Measurements from ENCODE around the gene PAWR.
"Not testable (repeated sequence)": the region's sequence is repeated elsewhere in the genome, so short reads cannot be mapped to it uniquely, and the experiment has no call there.

PAWR gene

DNA sequence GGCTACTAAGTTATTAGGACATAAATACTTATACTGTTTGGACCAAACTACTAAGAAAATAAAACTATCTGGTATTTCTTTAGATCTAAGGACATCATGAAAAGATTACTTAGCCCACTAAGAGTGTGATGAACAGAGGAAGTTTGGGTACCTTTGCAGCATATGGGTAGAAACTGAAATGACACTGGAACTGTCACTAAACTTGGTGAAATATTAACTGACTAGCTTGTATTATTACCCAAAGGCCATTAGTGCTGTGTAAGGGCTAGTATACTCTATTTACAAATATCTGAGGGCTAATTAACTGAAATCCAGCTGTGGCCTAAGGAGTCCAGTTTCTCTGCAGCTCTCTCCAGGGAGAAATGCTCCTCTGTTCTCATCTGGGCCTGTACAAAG is 45.5 kb downstream of the PAWR start:
- no peak for DNase-seq

DNA sequence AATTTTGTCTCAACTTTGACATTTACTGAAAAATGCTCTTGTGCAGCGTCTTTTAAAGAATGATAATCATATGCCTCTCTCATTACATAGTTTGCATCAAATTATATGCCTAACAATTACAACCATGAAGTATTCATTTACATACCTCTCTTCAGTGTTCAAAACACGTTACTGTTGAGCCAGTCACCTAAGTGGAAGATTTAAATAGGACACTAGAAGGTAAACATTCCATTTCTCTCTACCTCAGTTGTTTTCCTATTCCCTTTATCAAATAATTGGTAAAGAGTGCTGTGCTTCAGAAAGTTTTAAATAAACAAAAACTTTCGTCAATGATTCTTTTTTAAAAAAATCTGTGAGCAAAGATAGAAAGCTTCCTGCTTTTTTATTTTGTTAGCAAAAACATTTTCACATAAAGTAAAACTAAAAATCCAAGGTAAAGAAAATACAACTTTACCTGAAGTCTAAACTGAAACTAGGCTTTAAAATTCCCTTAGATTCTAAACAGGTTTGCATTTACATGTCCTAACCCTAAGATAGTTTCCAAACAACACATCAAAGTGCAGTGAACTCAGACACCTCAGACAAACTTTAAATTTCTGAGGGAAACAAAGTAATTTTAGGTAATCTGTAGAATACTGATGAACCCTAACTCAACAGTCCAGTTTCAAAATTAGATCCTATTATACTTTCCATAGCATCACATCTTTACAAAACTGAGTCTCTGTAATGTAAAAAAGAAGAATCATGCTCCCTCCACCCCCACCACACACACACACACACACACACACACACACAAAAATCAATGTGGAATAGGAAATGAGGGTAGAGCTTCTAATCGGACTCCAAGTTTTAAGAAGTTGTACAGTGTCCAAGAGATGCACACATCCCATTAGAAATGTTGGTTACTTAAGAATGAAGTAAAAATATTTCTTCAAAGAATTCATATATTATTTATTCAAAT is 46.2 kb downstream of the PAWR start:
- DNase-seq: no peak

DNA sequence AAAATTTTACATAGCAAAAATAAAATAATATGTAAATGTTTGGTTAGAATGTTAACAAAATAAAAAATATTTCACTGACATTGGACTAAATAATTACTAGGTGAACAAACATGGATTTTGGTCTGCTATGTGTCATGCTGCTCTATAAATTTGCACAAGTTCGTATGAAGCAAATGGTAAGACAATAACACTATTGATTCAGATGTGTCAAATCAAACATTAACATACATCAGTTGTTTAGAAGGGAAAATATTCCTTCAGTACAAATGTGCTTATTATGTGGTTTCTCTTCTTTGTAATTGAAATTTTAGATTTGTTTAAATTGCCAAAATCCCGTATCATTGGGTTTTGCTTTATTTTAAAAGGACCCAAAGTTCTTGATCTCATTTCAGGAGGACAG is 46.9 kb downstream of the PAWR start:
- DNase-seq: no peak

DNA sequence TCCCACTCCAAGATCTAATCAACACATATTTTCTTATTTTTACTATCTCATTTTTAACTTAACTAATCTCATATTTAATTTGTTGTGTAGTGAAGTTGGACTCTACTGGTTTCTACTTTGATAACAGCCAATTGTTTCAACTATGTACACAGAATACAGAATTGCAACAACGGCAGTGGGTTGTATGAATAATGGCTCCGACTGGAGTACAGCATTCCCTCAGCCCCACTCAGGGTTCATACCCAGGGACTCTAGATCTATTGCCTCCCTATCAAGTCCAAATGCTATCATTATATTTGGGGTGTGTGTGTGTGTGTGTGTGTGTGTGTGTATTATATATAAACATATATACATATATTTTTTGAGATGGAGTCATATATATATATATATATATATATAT is 52.3 kb downstream of the PAWR start:
- DNase-seq: no peak

DNA sequence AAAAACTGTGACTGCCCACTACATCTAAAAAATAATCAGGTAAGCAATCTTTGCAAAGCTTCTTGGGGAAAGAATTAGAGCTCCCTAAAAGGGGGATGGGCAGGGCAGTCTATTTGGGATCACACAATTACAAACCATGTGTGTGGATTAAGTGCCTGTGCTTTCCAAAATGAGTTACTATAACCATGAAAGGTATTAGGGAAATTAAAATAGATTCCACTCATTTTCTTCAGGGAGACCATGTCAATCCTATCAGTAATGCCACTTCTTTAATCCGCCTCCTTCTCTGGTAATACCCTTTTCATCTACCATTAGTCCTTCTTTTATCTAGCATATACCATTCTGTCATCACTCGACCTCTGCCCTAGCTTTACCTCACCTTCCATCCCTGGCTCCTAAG is 53.7 kb downstream of the PAWR start:
- no peak for DNase-seq

DNA sequence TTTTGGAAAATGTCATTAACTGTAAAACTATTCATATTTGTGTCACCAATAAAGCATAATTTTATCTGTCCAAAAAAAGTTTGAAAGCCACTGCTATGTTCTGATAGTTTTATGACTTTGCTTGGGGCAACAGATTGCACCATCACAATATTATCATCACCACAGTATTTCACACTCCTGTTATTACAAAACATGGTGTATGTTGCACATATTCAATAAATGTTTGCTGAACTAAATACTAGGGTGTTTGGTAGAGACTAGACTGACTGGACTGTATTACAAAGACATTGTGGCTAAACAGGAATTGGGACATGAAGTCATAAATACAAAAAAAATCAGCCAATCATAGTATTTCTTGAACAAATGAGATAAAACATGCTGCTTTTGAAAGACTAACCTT is 55.1 kb downstream of the PAWR start:
- peak; percentile 63 for DNase-seq

DNA sequence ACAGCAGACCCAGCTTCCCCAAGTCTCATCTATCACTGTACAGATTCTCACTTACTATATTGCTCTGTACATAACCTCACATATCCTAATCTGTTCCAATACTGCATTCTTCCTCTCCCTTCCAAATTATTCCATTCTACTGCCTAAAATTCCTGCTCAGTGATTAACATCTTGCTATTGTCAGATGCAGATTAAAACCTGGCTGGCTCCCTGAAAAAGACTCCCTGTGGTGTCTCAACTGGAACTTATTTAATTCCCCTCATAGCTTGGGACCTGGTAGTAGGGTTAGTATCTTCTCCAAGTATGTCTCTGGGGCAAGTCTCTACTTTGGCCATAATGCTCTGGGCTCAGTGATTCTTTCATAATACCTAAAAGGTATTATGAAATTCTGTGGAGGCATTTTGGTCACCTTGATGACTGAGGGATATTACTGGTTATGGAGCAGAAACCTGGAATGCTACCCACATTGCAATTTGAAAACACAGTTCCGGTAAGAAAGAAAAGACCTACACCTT is 55.8 kb downstream of the PAWR start:
- DNase-seq: peak; percentile 84

DNA sequence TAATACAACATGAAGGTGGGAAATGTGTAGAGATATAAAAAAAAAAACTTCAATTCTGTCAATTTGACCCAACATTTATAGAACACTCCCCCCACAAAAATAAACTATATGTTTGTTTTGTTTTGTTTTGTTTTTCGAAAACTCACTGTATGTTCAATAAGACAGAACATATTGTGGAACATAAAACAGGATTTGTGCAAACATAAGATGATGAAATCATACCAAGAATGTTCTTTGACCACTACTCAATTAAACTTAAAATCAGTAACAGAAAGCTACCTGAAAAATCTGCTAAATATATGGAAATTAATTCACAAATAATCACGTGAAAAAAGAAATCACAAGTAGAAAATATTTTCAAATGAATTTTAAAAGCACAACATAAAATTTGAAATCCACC is 61.2 kb downstream of the PAWR start:
- no peak for DNase-seq

DNA sequence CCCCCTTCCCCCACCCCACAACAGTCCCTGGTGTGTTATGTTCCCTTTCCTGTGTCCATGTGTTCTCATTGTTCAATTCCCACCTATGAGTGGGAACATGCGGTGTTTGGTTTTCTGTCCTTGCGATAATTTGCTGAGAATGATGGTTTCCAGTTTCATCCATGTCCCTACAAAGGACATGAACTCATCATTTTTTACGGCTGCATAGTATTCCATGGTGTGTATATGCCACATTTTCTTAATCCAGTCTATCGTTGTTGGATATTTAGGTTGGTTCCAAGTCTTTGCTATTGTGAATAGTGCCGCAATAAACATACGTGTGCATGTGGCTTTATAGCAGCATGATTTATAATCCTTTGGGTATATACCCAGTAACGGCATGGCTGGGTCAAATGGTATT is 64.0 kb downstream of the PAWR start:
- not testable (repeated sequence) for DNase-seq

DNA sequence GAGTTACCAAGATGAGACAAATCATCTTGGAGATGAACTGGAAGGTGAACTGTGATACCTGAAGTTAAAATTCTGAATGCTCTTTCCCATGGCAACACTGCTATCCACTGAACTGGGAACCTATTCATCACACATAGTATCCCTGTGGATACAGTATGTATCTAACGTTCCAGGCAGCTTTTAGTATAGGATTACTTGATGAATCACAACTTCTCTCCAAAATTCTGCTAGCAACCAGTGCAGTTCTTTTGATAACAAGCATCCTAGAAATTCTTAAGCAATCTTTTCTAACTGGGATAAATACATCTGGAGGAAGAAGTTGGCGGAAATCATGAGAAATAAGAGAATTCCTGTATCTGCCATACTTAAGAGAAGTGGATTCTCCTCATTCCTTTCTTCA is 66.4 kb downstream of the PAWR start:
- peak; percentile 62 for DNase-seq

DNA sequence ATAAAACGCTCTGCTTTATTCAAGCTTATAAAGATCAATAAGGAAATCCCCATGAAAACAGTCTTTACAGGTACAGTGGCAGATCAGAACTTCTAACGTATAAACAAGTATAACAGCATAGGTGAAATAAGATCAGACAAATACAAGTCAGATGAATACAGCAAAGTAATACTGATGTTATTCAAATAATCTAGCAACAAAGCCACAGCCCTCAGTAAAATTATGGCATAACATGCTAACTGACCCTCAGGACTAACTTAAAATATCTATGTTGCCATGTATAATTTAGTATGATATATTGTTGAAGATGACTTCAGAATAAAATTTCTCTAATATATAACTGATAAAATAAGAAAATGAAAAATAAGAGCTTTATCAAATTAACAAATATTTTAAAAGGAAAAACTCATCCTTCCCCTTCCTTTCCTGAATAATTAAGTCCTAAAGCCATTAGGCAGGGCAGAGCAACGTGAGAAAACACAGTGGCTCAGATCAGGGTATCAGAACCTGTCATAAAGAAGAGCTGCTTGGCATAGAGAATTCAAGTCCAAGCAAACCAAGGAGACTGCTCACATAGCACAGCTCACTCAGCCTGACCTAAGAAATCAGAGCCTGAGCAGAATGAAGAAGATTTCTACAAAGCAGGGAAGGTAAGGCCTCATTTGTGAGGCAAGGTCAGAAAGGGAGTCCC is 70.7 kb downstream of the PAWR start:
- no peak for DNase-seq

DNA sequence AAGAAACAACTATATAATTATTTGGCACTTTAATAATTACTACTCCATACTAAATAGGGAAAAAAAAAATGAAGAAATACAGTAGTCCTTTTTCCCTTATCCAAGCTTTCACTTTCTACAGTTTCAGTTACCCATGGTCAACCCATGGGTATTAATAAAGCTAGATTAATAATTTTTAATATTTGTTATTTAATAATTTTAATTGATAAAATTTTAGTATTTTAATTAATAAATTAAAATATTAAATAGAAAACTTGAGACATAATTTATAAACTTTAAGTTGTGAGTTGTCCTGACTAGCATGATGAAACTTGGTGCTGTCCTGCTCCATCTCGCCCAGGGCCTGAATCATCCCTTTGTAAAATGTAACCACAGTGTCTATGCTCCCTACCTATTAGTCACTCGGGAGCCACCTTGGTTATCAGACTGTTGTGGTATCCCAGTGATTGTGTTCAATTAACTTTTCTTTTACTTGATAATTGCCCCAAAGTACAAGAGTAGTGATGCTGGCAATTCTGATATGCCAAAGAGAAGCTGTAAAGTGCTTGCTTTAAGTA is 71.8 kb downstream of the PAWR start:
- DNase-seq: peak; percentile 68

DNA sequence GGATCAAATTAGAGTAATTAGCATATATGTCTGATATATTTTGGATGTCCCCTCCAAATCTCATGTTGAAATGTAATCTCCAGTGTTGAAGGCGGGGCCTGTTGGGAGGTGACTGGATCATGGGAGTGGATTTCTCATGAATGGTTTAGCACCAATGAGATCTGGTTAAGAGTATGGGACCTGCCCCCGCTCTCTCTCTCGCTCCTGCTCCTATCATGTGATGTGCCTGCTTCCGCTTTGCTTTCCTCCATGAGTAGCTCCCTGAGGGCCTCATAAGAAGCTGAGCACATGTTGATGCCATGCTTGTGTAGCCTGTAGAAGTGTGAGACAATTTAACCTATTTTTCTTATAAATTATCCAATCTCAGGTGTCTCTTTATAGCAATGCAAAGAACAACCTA is 73.1 kb downstream of the PAWR start:
- no peak for DNase-seq

DNA sequence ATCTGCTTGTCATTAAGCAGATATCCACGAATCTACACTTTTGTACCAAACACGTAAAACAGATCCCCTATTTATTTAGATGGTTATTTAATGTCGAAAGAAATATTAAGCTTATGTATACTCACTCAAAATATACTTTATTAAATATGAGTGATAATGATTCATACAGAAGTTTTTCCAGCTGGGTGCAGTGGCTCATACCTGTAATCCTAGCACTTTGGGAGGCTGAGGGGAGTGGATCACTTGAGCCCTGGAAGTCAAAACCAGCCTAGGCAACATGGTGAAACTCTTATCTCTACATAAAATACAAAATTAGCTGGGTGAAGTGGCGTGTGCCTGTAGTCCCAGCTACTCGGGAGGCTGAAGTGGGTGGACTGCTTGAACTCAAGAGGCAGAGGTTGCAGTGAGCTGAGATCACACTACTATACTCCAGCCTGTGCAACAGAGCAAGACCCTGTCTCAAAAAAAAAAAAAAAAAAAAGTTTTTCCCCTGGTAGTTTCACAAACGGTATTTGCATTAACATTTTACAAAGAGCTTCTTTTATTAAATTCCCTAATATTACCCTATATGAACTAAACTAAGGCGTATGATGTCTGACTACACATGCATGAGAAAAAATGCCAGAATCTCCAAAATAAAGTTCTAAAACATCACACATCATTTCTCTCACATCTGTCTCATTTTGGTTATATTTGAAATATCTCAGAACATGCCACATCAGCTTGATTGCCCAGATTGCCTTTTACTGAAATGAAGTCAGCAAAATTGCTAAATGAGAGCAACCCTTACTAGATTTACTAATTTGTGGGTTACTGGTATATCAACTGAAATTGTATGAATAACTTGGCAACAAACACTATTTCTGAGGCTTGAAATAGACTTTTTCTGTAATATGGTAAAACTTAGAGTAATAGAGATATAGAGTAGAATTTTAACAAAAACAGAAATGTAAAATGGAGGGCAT is 74.9 kb downstream of the PAWR start:
- no peak for DNase-seq

DNA sequence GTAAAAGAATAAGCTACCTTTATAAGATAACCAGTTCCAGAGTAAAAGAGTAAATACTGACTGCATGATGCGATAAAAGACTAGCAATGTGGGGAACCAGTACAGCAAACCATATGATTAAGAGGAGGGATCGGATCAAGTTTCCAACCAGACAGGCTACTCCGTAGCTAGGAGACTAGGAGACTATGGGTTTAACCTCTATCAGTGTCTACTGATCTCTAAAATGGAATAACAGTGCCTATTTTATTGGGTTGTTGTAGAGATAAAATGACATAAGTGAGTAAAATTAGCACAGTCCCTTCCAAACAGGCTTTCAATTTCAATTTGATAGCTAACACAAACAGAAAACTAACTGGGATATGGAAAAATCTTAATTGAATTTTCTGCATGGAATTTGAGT is 76.0 kb downstream of the PAWR start:
- DNase-seq: peak; percentile 18

DNA sequence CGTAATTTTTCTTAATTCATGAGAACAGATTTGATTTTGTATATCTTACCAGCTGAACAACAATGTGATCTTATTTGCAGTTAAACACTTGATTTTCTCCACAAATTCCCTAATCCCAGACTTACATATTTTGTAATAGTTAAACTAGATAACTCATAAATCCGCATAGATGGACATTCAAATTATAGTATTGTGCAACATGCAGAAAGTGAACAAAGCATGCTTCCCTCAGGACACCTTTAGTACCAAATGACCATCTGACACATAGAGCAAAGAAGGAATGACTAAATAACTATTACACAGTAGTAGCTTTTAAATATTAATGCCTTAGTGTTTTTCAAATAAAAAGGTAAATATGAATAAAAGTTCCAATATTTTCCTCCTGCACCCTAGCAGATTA is 88.9 kb downstream of the PAWR start:
- no peak for DNase-seq

DNA sequence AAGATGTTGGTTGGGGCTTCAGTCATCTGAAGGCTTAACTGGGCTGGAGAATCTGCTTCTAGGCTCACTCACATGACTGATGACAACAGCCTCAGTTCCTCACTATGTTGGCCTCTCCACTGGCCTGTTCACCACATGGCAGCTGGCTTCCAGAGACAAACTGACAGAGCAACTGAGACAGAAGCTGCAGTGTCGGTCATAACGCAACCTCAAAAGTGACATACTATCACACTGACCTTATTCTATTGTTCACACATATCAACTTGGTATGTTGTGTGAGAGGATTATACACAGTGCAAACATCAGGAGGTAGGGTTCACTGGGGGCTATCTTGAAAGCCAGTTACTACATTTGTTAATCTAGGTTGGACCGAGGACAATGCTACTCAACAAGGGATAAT is 92.9 kb downstream of the PAWR start:
- peak; percentile 7 for DNase-seq

DNA sequence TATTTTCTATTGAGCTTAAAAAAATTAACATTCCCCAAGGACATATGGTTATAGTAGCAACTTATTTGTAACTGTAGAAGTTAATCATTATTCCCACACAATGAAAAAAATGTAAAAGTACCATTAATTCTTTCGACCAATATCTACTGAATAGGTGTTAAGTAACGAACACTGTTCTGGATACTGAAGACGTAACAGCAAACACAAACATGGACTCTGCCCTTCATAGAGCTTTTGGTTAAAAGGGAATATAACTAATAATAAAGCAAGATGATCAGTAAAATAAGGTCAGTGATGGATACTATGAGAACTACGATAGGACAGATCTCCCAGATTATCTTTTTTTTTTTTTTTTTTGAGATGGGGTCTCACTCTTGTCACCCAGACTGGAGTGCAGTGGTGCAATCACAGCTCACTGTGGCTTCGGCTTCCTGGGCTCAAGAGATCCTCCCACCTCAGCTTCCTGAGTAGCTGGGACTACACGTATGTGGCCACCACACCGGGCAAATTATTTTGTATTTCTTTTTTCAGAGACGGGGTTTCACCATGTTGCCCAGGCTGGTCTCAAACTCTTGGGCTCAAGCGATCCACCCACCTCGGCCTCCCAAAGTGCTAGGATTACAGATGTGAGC is 93.9 kb downstream of the PAWR start:
- DNase-seq: no peak

DNA sequence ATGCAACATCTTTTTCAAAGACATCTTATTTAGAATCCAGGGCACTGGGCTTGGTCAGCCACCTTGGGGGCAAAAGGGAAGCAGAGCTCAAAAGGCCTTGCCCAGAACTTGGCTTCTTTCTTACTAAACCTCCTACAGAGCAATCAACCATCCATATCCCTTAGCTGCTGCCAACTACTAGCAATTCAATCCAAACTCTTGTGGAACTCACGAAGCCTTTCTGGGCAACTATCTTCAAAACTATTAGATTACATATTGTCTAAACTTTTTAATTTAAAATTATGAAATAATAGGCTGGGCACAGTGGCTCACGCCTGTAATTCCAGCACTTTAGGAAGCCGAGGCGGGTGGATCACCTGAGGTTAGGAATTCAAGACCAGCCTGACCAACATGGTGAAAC is 95.5 kb downstream of the PAWR start:
- no peak for DNase-seq

DNA sequence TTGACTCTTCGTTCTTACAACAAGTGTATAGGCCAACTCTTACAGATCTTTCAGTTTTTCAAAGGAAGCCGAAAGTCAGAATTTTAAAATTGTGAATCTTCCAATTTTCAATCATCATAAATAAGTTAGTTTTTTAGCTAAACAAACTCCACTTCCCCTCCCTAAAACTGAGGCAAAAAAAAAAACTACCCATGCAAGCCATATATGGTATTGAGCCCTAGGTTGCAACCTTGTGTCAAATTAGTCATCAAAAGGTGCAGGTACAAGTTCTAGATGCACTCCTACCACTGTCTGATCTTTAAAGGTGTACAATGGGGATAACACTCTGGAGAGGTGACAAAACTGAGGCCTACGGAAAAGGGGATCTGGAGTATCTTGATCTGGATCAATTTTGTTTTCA is 97.9 kb downstream of the PAWR start:
- DNase-seq: no peak

DNA sequence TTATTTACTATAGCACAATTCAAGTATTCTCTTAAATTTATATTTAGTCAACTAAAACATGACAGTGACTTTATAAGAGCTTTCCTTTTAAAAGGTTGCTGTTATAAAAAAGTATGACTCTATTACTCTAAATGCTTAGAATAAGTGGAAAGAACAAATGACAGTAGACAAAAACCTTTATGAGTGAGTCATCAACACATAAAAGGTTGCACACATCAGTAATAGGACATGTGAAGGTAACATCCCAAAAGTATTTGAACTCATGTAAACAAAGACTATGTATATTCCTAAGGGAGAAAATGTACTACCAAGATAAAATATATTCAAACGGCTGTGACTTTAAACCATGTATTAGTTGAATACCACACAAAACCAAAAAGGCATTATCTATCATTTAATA is 98.8 kb downstream of the PAWR start:
- no peak for DNase-seq

DNA sequence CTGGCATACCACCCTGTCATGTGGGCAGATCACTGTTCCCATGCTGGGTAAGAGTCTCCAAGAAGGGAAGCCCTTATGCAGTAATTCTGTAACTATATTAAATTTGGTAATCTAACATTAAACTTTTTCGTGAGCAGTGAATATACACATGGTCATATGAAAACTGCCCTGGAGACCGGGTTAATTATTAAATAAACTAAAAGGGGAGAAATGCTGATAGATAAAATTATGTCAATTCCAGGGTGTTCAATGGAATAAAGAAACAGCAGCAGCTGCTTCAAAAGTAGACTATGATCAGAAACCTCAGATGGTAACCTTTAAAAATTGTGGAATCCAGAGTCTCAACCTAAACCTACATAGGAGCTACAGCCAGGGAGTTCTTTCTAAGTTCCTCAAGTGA is 100.0 kb downstream of the PAWR start:
- DNase-seq: no peak
